Cardiac fibroblast (primary cell): ENCODE data around the gene KLRG1.

Source experiments
- DNase-seq, 2 donors: peaks; one replicate each; pipeline versions ENCODE4 v3.0.0 to v3.0.0-alpha.2; 2010; ENCODE audit warnings: low read depth in 2 of 2
- H3K4me3 ChIP-seq, 2 donors: replicated peaks in 1 of 2; 1 replicate in 1 of 2; 2 replicates in 1 of 2; pipeline ENCODE4 v1.5.1; 2011; ENCODE audit warnings: low read depth in 2 of 2, low read length in 2 of 2, mild to moderate bottlenecking in 2 of 2, moderate library complexity in 1 of 2
- CTCF ChIP-seq: IDR thresholded peaks from one replicate; pipeline ENCODE4 v1.5.1; 2011; ENCODE audit warnings: low read depth, mild to moderate bottlenecking, low read length, inconsistent platforms

The KLRG1 gene

GRCh38 chr12:9037431-9037830 is 48.1 kb downstream of the KLRG1 start:
- no peak overlapping the region for H3K4me3 ChIP-seq
- DNase-seq: no peak
- TF ChIP-seq CTCF: no peak

GRCh38 chr12:9039397-9039977 is 50.1 kb downstream of the KLRG1 start:
- H3K4me3 ChIP-seq: no peak overlapping the region
- DNase-seq: peak; percentile 60 to 63
- peak; percentile 73 for TF ChIP-seq CTCF

GRCh38 chr12:9040484-9041186 is 51.3 kb downstream of the KLRG1 start:
- no peak for DNase-seq
- no peak for TF ChIP-seq CTCF
- no peak overlapping the region for H3K4me3 ChIP-seq

- peak; percentile 3 to 26 for DNase-seq
- H3K4me3 ChIP-seq: no peak overlapping the region
- no peak for TF ChIP-seq CTCF
These were observed 52.0 kb downstream of the KLRG1 start for GRCh38 chr12:9041321-9041720.

- H3K4me3 ChIP-seq: no peak overlapping the region
- no peak for DNase-seq
- no peak for TF ChIP-seq CTCF
These were observed 54.4 kb downstream of the KLRG1 start for GRCh38 chr12:9043766-9044165.

GRCh38 chr12:9047105-9047504 is 57.8 kb downstream of the KLRG1 start:
- no peak for TF ChIP-seq CTCF
- H3K4me3 ChIP-seq: no peak overlapping the region

More at GRCh38 chr12:9047105-9047504, 57.8 kb downstream of the KLRG1 start:
- DNase-seq: no peak
